Retinal pigment epithelial cell (primary cell): ENCODE measurements around the gene ADH5.
"Not testable (repeated sequence)": the region's sequence is repeated elsewhere in the genome, so short reads cannot be mapped to it uniquely, and the experiment has no call there.

Experiments used
- DNase-seq: peaks from one replicate; pipeline ENCODE4 v3.0.0-alpha.2; 2010; ENCODE audit warnings: low read depth
- H3K4me3 ChIP-seq: 2 replicates; pipeline ENCODE4 v1.5.1; 2011; ENCODE audit warnings: mild to moderate bottlenecking, low read length, control low read depth, moderate library complexity
- CTCF ChIP-seq: conservative IDR thresholded peaks from 2 replicates; pipeline ENCODE4 v1.5.1; 2011; ENCODE audit warnings: low read depth, low read length, control low read depth, inconsistent platforms

ADH5 gene

GRCh38 chr4:99029018-99029735 lies 59.4 kb downstream of the ADH5 start:
- TF ChIP-seq CTCF, result no peak
- no peak overlapping the region for H3K4me3 ChIP-seq
- no peak for DNase-seq

GRCh38 chr4:99028187-99028586 lies 60.4 kb downstream of the ADH5 start:
- no peak overlapping the region for H3K4me3 ChIP-seq
- no peak for DNase-seq
- TF ChIP-seq CTCF, result no peak

GRCh38 chr4:99027304-99027703 lies 61.3 kb downstream of the ADH5 start:
- no peak for DNase-seq
- no peak for TF ChIP-seq CTCF
- H3K4me3 ChIP-seq, result no peak overlapping the region

GRCh38 chr4:99025506-99025905 lies 63.1 kb downstream of the ADH5 start:
- DNase-seq, result no peak
- no peak overlapping the region for H3K4me3 ChIP-seq
- no peak for TF ChIP-seq CTCF

- no peak for TF ChIP-seq CTCF
- H3K4me3 ChIP-seq, result no peak overlapping the region
- no peak for DNase-seq
These were observed 63.9 kb downstream of the ADH5 start for GRCh38 chr4:99024481-99025275.

- not testable (repeated sequence) for DNase-seq, H3K4me3 ChIP-seq
These were observed 64.8 kb downstream of the ADH5 start for GRCh38 chr4:99023800-99024251.

- peak overlapping the region; percentile 39 for H3K4me3 ChIP-seq
- no peak for DNase-seq
- TF ChIP-seq CTCF, result no peak
These were observed 66.0 kb downstream of the ADH5 start for GRCh38 chr4:99022566-99022965.
